ENCODE data around the gene CMBL.

The CMBL gene

DNA sequence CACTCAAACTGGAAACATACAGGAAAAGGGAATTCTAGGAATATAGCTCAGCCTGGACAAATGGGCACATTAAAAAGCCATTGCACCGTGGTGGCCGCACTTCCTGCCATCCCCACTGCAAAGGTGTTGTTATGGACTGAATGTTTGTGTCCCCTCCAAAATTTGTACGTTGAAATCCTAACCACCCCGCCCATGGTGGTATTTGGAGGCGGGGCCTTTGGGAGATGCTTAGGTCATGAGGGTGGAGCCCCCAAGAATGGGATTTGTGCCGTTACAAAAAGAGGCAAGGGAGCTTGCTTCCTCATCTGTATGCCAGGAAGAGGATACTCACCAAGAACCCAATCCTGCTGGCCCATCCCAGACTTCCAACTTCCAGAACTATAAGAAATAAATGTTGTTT lies 1.1 kb upstream of the CMBL start:
- intact Hi-C loops (cut with micrococcal nuclease), result no loop called here
- no peaks in the 10 kb centered on the region for H3K9me3 Mint-ChIP-seq
- peaks cover 27% of the 10 kb centered on the region for H3K27me3 Mint-ChIP-seq
- H3K27ac Mint-ChIP-seq, result no peak overlapping the region
- no peaks in the 10 kb centered on the region for H3K36me3 Mint-ChIP-seq (ENCODE audit: low read depth)
- H3K4me1 Mint-ChIP-seq (ENCODE audit: low read depth), result peaks cover 25% of the 10 kb centered on the region
- no peak overlapping the region for H3K4me3 Mint-ChIP-seq

DNA sequence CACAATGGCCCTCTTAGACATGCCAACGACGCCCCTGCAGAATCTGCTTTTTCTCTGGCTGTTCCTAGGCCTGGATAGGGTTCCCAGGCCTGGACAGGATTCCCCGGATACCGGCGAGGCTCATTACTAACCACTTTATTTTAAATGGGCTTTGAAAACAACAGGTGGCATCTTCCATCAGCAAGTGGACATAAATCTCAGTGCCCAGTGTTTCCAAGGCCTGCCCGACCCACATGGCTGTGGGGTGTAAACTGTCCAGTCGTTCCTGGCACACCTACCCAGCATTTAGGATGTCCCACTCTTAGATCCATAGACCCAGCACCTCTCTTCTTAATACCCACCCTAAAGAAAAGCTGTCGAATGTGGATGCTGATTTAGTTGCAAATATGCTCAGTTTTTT lies 896 bp downstream of the CMBL start:
- H3K9me3 Mint-ChIP-seq, result no peaks in the 10 kb centered on the region
- H3K27me3 Mint-ChIP-seq, result peaks cover 27% of the 10 kb centered on the region
- intact Hi-C loops (cut with micrococcal nuclease), result no loop called here
- H3K27ac Mint-ChIP-seq, result no peak overlapping the region
- H3K4me1 Mint-ChIP-seq (ENCODE audit: low read depth), result peaks cover 23% of the 10 kb centered on the region
- H3K36me3 Mint-ChIP-seq (ENCODE audit: low read depth), result no peaks in the 10 kb centered on the region
- H3K4me3 Mint-ChIP-seq, result no peak overlapping the region

DNA sequence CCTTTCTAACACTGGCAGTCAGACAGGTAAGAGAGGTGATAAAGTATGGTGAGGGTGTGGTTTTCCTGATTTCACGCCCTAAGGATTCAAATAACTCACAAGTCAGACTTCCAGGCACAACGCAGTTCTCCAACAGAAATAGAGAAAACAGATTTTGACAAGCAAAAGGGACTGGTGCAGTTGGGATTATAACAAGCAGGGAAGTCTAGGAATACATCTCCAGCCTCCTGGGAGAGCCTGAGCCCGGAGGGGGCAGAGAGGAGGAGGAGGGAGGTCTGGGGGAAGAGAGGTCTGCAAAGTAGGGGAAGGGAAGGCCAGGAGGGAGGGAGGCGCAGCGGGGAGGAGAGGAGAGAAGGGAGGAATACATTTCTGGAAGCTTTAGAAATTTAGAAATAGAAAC lies 1.6 kb downstream of the CMBL start:
- H3K4me3 Mint-ChIP-seq, result no peak overlapping the region
- no peak overlapping the region for H3K27ac Mint-ChIP-seq
- peaks cover 16% of the 10 kb centered on the region for H3K4me1 Mint-ChIP-seq (ENCODE audit: low read depth)
- H3K36me3 Mint-ChIP-seq (ENCODE audit: low read depth), result no peaks in the 10 kb centered on the region
- no peaks in the 10 kb centered on the region for H3K9me3 Mint-ChIP-seq
- peaks cover 27% of the 10 kb centered on the region for H3K27me3 Mint-ChIP-seq
- intact Hi-C loops (cut with micrococcal nuclease), result no loop called here

DNA sequence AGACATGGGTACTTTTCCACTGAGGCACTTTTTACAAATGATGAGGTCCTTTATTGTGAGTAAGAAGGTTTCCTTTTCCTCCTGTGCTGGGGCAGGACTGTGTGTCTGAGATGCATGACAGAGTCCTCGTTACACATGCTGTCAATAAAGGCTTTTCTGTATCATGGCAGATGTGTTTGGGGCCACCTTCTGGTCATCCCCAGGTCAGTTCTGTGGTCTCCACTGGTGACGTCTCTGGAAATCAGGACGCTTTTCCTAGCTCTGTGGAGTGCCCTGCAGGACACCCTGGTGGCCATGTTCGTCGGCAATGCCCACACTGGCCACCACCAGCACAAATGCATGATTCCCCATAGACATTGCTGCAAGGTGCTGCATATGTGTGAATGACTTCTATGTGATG lies 2.8 kb downstream of the CMBL start:
- Mint-ChIP-seq H3K27ac (no peak overlapping the region), H3K9me3 (no peaks in the 10 kb centered on the region), H3K4me3 (no peak overlapping the region), H3K36me3 (ENCODE audit: low read depth) (no peaks in the 10 kb centered on the region), H3K27me3 (peaks cover 27% of the 10 kb centered on the region), H3K4me1 (ENCODE audit: low read depth) (peaks cover 8% of the 10 kb centered on the region)
- intact Hi-C loops (cut with micrococcal nuclease), result no loop called here

DNA sequence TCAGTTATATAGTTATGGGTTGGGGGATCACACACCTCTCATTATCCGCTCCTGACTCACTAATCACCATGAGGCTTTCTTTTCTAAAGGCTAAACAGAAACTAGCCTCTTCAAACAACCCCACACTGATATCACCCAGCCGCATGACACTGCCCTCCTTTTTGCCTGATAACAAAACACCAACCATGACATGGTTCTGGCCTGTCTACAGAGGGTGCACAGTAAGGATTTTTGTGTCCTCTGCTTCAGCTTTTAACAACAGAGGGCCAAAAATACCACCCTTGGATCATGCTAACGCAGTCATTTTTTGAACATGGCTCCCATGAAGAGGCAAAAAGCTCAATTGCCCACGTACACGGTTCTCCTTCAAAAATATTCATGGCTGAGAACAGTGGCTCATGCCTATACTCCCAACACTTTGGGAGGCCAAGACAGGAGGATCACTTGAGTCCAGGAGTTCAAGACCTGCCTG lies 4.0 kb downstream of the CMBL start:
- no peaks in the 10 kb centered on the region for H3K36me3 Mint-ChIP-seq (ENCODE audit: low read depth)
- H3K27ac Mint-ChIP-seq, result no peak overlapping the region
- peaks cover 8% of the 10 kb centered on the region for H3K4me1 Mint-ChIP-seq (ENCODE audit: low read depth)
- H3K9me3 Mint-ChIP-seq, result no peaks in the 10 kb centered on the region
- intact Hi-C loops (cut with micrococcal nuclease), result no loop called here
- no peak overlapping the region for H3K4me3 Mint-ChIP-seq
- peaks cover 24% of the 10 kb centered on the region for H3K27me3 Mint-ChIP-seq

DNA sequence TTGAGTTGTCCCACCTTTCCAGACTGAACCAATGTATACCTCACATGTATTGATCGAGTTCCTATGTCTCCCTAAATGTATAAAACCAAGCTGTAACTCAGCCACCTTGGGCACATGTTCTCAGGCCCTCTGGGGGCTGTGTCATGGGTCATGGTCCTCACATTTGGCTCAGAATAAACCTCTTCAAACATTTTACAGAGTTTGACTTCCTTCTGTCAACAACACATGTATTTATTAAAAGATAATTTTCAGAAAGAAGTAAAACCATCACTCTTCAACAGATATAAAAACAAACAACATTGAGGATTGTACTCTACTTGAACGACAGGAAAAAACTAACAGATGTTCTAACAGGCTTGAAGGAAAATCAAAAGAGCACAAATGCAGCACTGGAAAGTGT lies 4.5 kb downstream of the CMBL start:
- H3K9me3 Mint-ChIP-seq, result no peaks in the 10 kb centered on the region
- no peak overlapping the region for H3K4me3 Mint-ChIP-seq
- peaks cover 8% of the 10 kb centered on the region for H3K4me1 Mint-ChIP-seq (ENCODE audit: low read depth)
- H3K27ac Mint-ChIP-seq, result no peak overlapping the region
- peaks cover 19% of the 10 kb centered on the region for H3K27me3 Mint-ChIP-seq
- intact Hi-C loops (cut with micrococcal nuclease), result no loop called here
- H3K36me3 Mint-ChIP-seq (ENCODE audit: low read depth), result no peaks in the 10 kb centered on the region

DNA sequence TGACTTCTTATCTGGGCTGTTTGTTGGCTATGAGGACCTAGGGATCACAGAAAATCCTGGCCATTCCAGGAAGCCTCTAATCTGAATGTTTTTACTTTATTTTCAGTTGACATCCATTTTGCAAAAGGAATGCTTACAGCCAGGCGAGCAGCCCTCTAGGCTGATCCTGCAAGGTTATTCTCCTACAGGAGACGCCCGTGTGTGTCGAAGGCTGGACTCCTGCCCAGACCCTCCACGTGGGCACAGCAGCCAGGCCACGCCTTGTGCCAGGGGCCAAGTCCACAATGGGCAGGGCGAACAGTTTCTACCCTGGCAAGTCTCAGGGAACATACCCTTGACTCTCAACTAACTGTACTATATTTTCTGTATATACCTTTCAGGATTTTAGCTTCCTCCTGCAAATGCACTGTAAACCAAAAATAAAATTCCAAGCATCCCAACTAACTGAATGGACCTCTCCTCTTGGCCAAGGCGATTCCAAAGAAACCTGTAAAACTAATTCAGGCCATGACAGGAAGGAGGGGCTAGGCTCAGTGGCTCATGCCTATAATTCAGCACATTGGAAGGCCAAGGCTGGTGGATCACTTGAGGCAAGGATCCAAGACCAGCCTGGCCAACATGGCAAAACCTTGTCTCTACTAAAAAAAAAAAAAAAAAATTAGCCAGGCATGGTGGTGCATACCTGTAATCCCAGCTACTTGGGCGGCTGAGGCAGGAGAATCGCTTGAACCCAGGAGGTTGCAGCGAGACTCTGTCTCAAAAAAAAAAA lies 5.7 kb downstream of the CMBL start:
- Mint-ChIP-seq H3K4me1 (ENCODE audit: low read depth) (no peaks in the 10 kb centered on the region), H3K27me3 (peaks cover 12% of the 10 kb centered on the region), H3K27ac (no peak overlapping the region), H3K9me3 (no peaks in the 10 kb centered on the region), H3K36me3 (ENCODE audit: low read depth) (no peaks in the 10 kb centered on the region), H3K4me3 (no peak overlapping the region)
- intact Hi-C loops (cut with micrococcal nuclease), result no loop called here

DNA sequence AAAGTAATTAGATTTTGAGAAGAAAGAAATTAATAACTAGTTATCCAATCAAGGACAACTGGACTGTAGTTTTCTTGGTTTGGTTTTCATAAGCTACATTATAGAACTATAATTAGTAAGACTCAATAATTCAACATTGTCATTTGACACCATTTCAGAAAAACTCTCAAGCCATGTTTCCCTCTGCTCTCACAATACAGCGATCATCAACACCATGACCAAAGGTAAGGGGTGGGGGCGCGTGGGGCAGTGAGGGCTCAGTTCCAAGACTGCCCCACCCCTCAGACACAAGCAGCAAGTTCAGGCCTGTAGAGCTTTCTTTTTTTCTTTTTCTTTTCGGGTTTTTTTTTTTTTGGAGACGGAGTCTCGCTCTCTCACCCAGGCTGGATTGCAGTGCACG lies 6.4 kb downstream of the CMBL start:
- Mint-ChIP-seq H3K36me3 (ENCODE audit: low read depth) (no peaks in the 10 kb centered on the region), H3K9me3 (no peaks in the 10 kb centered on the region), H3K4me3 (no peak overlapping the region), H3K4me1 (ENCODE audit: low read depth) (no peaks in the 10 kb centered on the region), H3K27me3 (peaks cover 7% of the 10 kb centered on the region), H3K27ac (no peak overlapping the region)
- intact Hi-C loops (cut with micrococcal nuclease), result no loop called here

DNA sequence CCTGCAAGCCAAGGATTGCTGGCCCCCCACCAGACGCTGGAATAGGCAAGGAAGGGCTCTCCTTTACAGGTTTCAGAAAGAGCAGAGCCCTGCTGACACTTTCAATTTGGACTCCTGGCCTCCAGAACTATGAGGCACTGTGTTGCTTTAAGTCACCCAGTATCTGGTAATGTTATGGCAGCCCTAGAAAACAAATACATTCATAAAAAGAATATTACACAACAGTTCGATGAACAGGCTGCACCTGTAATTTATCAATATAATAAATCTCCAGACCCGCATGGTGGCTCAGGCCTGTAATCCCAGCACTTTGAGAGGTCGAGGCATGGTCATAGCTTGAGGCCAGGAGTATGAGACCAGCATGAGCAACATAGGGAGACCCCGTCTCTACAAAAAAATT lies 7.5 kb downstream of the CMBL start:
- H3K27me3 Mint-ChIP-seq, result peaks cover 3% of the 10 kb centered on the region
- H3K4me1 Mint-ChIP-seq (ENCODE audit: low read depth), result no peaks in the 10 kb centered on the region
- no peaks in the 10 kb centered on the region for H3K36me3 Mint-ChIP-seq (ENCODE audit: low read depth)
- no peak overlapping the region for H3K27ac Mint-ChIP-seq
- intact Hi-C loops (cut with micrococcal nuclease), result no loop called here
- no peaks in the 10 kb centered on the region for H3K9me3 Mint-ChIP-seq
- H3K4me3 Mint-ChIP-seq, result no peak overlapping the region

DNA sequence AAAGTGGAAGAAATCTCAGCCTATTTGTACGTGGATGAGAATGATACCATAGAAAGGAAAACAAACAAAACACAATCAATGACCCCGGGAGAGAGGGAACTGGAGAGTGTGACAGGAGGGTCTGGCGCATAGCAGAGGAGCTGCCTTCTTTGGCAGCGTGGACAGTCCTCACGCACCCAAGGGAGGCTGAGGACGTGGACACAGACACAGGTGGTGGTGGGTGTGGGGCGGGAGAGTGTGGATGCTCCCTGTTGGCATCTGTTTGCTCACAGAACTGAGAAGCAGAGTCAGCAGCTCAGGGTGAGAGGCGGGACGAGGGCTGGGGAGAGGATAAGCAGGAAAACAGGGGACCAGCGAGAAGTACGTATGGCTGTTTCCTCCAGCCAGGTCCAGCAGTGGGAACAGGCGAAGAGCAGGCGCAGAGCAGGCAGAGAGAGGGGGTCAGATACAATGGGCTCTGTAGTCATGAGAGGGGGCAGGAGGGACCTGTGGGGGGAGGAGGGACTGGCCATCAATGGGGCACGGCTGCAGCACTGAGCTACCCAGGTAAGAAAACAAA lies 10.0 kb downstream of the CMBL start:
- Mint-ChIP-seq H3K36me3 (ENCODE audit: low read depth) (no peaks in the 10 kb centered on the region), H3K27ac (no peak overlapping the region), H3K4me3 (no peak overlapping the region), H3K4me1 (ENCODE audit: low read depth) (no peaks in the 10 kb centered on the region), H3K9me3 (no peaks in the 10 kb centered on the region), H3K27me3 (peaks cover 4% of the 10 kb centered on the region)
- intact Hi-C loops (cut with micrococcal nuclease), result no loop called here

DNA sequence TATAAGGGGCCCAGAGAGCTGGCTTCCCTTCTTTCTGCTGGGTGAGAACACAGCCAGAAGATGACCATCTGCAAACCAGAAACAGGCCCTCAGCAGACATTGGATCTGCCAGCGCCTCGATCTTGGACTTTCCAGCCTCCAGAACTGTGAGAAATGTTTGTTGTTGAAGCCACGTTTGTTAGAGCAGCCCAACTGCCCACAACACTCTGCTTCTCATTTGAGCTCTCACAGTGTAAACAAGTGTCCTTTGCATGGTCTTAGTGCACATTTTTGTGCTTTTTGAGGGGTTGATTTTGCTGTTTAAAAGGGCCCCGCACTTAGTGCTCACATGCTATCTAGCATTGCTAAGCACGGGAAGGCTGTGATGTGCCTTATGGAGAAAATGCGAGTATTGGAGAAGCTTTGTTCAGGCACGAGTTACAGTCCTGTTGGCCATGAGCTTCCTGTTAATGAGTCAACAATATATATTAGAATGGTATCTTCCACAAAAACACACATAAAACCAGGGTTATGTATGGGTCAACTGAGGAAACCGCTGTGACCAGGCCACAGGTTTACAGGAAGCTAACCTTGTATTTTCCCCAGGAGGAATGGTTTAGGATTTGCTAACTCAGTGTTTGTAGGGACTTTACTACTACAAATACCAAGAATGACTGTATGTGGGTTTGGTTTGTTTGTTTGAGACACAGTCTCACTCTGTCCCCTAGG lies 11.9 kb downstream of the CMBL start:
- H3K36me3 Mint-ChIP-seq (ENCODE audit: low read depth), result no peaks in the 10 kb centered on the region
- peaks cover 4% of the 10 kb centered on the region for H3K27me3 Mint-ChIP-seq
- no peaks in the 10 kb centered on the region for H3K9me3 Mint-ChIP-seq
- H3K4me1 Mint-ChIP-seq (ENCODE audit: low read depth), result peaks cover 5% of the 10 kb centered on the region
- intact Hi-C loops (cut with micrococcal nuclease), result no loop called here
- H3K27ac Mint-ChIP-seq, result no peak overlapping the region
- H3K4me3 Mint-ChIP-seq, result no peak overlapping the region

DNA sequence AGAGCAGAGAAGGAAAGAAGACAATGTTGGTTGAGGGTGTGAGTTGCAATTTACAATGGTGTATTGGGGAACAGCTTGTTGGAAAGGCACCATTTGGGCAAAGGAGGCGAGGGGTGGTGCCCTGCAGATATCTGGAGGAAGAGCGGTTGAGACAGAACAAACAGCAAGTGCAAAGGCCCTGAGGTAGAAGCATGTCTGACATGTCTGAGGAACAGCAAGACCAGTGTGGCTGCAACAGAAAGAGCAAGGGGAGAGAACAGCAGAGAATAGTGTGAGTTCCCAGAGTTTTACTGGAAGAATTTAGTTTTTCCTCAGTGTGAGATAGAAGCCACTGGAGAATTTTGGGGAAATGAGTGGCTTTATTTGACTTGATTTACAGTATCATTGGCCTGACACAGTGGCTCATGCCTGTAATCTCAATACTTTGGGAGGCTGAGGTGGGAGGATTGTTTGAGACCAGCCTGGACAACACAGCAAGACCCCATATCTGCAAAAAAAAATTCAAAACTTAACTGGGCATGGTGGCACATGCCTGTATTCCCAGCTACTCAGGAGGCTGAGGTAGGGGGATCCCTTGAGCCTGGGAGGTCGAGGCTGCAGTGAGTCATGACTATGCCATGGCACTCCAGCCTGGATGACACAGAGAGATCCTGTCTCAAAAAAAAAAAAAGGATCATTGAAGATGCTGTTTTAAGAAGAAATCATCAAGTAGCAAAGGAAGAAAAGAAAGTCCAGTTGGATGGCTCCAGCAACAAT lies 13.6 kb downstream of the CMBL start:
- Mint-ChIP-seq H3K4me3 (no peak overlapping the region), H3K36me3 (ENCODE audit: low read depth) (no peaks in the 10 kb centered on the region), H3K4me1 (ENCODE audit: low read depth) (peaks cover 5% of the 10 kb centered on the region), H3K27me3 (peaks cover 4% of the 10 kb centered on the region), H3K27ac (no peak overlapping the region), H3K9me3 (no peaks in the 10 kb centered on the region)
- intact Hi-C loops (cut with micrococcal nuclease), result no loop called here

DNA sequence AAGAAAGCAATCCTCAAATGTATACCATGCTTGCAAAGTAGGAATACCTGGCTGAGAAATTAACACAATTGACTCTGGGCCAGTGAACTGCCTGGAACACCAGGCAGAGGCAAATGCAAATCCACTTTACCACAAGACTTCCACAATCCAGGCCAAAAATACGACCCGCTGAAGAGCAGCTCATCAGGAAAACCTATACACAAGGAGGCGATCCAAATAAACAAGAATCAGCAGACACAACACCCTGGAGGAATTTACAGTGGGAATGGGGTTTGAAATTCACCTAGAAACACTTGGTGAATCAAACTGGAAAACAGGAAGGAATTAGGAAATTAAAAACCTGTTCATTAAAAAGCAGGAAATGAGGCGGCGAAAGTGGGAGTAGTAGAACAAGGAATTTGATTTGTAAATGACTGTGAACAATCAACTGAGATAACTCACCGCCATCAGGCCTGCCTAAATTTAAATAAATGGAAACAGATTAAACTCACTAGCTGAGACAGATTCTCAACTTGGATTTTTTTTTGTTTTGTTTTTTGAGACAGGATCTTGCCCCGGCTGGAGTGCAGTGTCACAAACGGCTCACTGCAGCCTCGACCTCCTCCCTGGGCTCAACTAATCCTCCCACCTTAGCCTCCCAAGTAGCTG lies 15.9 kb downstream of the CMBL start:
- H3K4me3 Mint-ChIP-seq, result no peak overlapping the region
- peaks cover 5% of the 10 kb centered on the region for H3K4me1 Mint-ChIP-seq (ENCODE audit: low read depth)
- no peaks in the 10 kb centered on the region for H3K9me3 Mint-ChIP-seq
- H3K27ac Mint-ChIP-seq, result no peak overlapping the region
- H3K27me3 Mint-ChIP-seq, result peaks cover 4% of the 10 kb centered on the region
- no peaks in the 10 kb centered on the region for H3K36me3 Mint-ChIP-seq (ENCODE audit: low read depth)
- intact Hi-C loops (cut with micrococcal nuclease), result no loop called here
